Transverse colon (tissue), 4 donors: ENCODE results near the gene GPX2. TPM values are rescaled to one million over a fixed set of nuclear protein-coding genes. Genes with fewer than 3 reads are reported as not detected.

Experiments used
- DNase-seq: peaks from one replicate; pipeline ENCODE4 v3.0.0-alpha.2; 2019
- H3K27ac ChIP-seq, 4 donors: fragments of 200-600 bp; sonication (generic); 2 replicates each; pipeline ENCODE4 v1.5.1; 2016 to 2018; ENCODE audit warnings: inconsistent platforms in 4 of 4
- H3K27me3 ChIP-seq: fragments of 200-600 bp; sonication (generic); 2 replicates; pipeline ENCODE4 v1.5.1; 2017; ENCODE audit warnings: inconsistent platforms
- H3K36me3 ChIP-seq, 4 donors: fragments of 200-600 bp; sonication (generic); 2 replicates each; pipeline ENCODE4 v1.5.1; 2017 to 2019; ENCODE audit warnings: inconsistent platforms in 4 of 4
- H3K4me1 ChIP-seq, 4 donors: fragments of 200-600 bp; sonication (generic); 2 replicates each; pipeline ENCODE4 v1.5.1; 2017 to 2020; ENCODE audit warnings: inconsistent platforms in 4 of 4
- H3K4me3 ChIP-seq, 4 donors: fragments of 200-600 bp; sonication (generic); 1 replicate in 1 of 4; 2 replicates in 3 of 4; pipeline versions ENCODE4 v1.5.1 to v1.6.1; 2017 to 2019; ENCODE audit warnings: inconsistent platforms in 4 of 4
- H3K9me3 ChIP-seq, 2 donors: fragments of 200-600 bp; sonication (generic); 2 replicates each; pipeline ENCODE4 v1.5.1; 2017 to 2019; ENCODE audit warnings: inconsistent platforms in 2 of 2
- EP300 ChIP-seq: sonication (generic); formaldehyde crosslinking; IDR thresholded peaks from one replicate; pipeline ENCODE4 v1.6.1; 2017; ENCODE audit warnings: antibody characterized with exemption, low read depth
- POLR2A ChIP-seq: fragments of 450-650 bp; IDR thresholded peaks from one replicate; pipeline ENCODE4 v1.6.1; 2016; ENCODE audit warnings: antibody characterized with exemption, mild to moderate bottlenecking, moderate library complexity
- POLR2AphosphoS5 ChIP-seq, 3 donors: sonication (generic); formaldehyde crosslinking; IDR thresholded peaks; one replicate each; pipeline ENCODE4 v1.6.1; 2016; ENCODE audit warnings: antibody characterized with exemption in 3 of 3
- WGBS, 2 donors: methylation state at CpG; one replicate each; pipeline ENCODE4 v1.1.5; 2018; ENCODE audit warnings: low coverage in 1 of 2; 5-methylcytosine and 5-hydroxymethylcytosine counted together
- in situ Hi-C, 4 donors: fragments of 200-750 bp; cut with MboI; loops; one replicate each; pipeline versions ENCODE4 v1.15.0 to v1.15.1; 2017; ENCODE audit warnings: low sequenced_read_pairs in 3 of 4, low pct_ligation_motif_present in 1 of 4, low pct_unique_long_range_greater_than_20kb in 1 of 4
- intact Hi-C: fragments of 100-400 bp; cut with DNase I; formaldehyde crosslinking; loops from one replicate; pipeline ENCODE4 v1.15.1; 2023; ENCODE audit warnings: low total_unique reads
- total RNA-seq, 4 donors: library from RNA; depleted of rRNA; stranded (reverse); fragments of >200 nt; gene quantifications; one replicate each; pipeline ENCODE4 v1.1.0, GENCODE V29; 2016
- TF ChIP-seq, protein P1 (sequence below), 5 experiments: fragments of 200-600 bp in 3 of 5; fragments of 450-650 bp in 2 of 5; sonication (generic) in 3 of 5; IDR thresholded peaks; 1 replicate in 2 of 5; 2 replicates in 3 of 5; pipeline ENCODE4 v1.5.1; 2016 to 2017; ENCODE audit warnings: antibody characterized with exemption in 5 of 5, inconsistent platforms in 3 of 5, mild to moderate bottlenecking in 2 of 5, moderate library complexity in 1 of 5

GPX2 gene
- total RNA-seq, 4 donors from 2014 or later: 7.9 to 292 (median 204) TPM

- Histone ChIP-seq H3K9me3 (no peaks in the 10 kb centered on the region), H3K27ac (peak overlapping the region; percentile 52 to 83 (median 68)), H3K36me3 (no peaks in the 10 kb centered on the region), H3K4me1 (peaks cover 0 to 31% (median 21%) of the 10 kb centered on the region in 4 donors), H3K4me3 (peak overlapping the region; percentile 79 to 95 (median 82)), H3K27me3 (no peaks in the 10 kb centered on the region)
- WGBS, 2 donors: 0 to 5% methylated on average over 1 to 17 of the region's 31 CpGs
- DNase-seq: no peak
- in situ Hi-C loops: no loop called here
- TF ChIP-seq EP300 (no peak), POLR2A (no peak), POLR2AphosphoS5 (IDR thresholded peaks at IDR 0.05) (no peak)
- TF ChIP-seq, protein P1, sequence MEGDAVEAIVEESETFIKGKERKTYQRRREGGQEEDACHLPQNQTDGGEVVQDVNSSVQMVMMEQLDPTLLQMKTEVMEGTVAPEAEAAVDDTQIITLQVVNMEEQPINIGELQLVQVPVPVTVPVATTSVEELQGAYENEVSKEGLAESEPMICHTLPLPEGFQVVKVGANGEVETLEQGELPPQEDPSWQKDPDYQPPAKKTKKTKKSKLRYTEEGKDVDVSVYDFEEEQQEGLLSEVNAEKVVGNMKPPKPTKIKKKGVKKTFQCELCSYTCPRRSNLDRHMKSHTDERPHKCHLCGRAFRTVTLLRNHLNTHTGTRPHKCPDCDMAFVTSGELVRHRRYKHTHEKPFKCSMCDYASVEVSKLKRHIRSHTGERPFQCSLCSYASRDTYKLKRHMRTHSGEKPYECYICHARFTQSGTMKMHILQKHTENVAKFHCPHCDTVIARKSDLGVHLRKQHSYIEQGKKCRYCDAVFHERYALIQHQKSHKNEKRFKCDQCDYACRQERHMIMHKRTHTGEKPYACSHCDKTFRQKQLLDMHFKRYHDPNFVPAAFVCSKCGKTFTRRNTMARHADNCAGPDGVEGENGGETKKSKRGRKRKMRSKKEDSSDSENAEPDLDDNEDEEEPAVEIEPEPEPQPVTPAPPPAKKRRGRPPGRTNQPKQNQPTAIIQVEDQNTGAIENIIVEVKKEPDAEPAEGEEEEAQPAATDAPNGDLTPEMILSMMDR (IDR thresholded peaks at IDR 0.05): no peak
- intact Hi-C loops: no loop called here
Observed at GRCh38 chr14:64971491-64971942, 29.0 kb upstream of the GPX2 start.

DNA sequence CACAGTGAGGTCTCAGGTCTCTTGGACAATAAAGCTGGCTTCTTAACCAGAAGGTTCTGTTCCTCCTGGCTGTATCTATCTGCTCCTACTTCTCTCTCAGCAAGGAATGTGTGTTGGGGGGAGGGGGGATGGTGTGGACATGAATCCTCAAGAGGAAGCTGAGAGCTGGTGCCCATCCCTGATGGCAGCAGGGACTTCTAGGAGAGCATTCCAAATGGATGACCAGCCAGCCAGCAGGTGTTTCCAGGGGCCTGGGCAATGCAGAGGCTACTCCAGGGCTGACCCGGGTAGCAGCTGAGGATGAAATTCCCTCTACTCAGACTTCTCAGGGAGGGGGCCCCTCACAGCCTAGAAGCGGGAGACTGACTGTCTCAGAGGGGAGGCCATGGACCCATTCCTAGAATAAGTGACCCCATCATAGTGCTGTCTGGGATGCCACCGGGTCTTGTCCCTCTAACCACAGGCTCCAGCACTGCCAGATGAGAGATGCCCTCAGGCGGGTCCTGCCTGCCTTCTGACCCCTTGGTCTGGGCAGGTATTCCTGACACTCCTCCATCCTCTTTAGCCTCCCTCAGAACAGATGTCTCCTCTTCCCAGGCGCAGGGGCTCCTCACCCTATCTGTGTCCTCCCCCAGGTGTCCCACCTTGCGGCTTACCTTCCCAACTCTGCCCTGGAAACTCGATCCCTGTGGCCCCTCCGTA lies 28.4 kb upstream of the GPX2 start:
- intact Hi-C loops (no loop called here), in situ Hi-C loops (no loop called here)
- Histone ChIP-seq H3K27ac (peak overlapping the region; percentile 51 to 83 (median 68)), H3K4me3 (peak overlapping the region in 3 of 4 donors; percentile 79 to 84 (median 79)), H3K9me3 (no peaks in the 10 kb centered on the region), H3K36me3 (no peaks in the 10 kb centered on the region), H3K4me1 (peaks cover 0 to 31% (median 21%) of the 10 kb centered on the region in 4 donors), H3K27me3 (no peaks in the 10 kb centered on the region)
- peak; percentile 24 for DNase-seq
- 43 to 44% methylated on average over 5 to 8 of the region's 8 CpGs for WGBS, 2 donors
- TF ChIP-seq POLR2AphosphoS5 (IDR thresholded peaks at IDR 0.05) (no peak), POLR2A (no peak), EP300 (no peak)
- TF ChIP-seq, protein P1 (IDR thresholded peaks at IDR 0.05): no peak

DNA sequence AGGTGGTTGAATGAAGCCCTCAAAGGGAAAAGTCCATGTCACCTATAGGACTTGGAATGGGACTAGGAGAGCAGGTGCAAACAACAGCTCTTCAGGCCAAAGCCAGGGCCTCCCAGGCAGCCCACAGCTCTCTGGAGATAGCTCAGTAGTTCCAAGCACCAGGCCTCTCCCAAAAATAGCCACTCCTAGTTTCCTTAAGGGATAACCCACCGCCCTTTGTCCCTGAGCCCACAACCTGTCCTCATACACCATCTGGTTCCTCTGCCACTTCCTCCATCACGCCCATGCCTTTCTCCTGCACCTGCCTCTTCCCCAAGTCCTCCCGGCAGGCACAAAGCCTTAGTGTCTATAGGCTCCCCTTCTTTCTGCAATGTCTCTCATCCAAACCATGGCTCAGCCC lies 27.5 kb upstream of the GPX2 start:
- in situ Hi-C loops (no loop called here), intact Hi-C loops (no loop called here)
- H3K27ac ChIP-seq: peak overlapping the region; percentile 51 to 83 (median 68)

GRCh38 chr14:64968651-64969050 lies 26.1 kb upstream of the GPX2 start:
- WGBS, 2 donors: 60 to 78% methylated on average over 1 to 6 of the region's 6 CpGs
- intact Hi-C loops: no loop called here
- in situ Hi-C loops: no loop called here

More for the DNA sequence above, 27.5 kb upstream of the GPX2 start:
- no peaks in the 10 kb centered on the region for H3K9me3 ChIP-seq
- H3K36me3 ChIP-seq: no peaks in the 10 kb centered on the region
- H3K4me1 ChIP-seq: peaks cover 0 to 31% (median 21%) of the 10 kb centered on the region in 4 donors
- TF ChIP-seq POLR2AphosphoS5 (IDR thresholded peaks at IDR 0.05) (peak; percentile 25 to 57 (median 28)), POLR2A (peak; percentile 44), EP300 (no peak)
- TF ChIP-seq, protein P1 (IDR thresholded peaks at IDR 0.05): no peak
- H3K27me3 ChIP-seq: no peaks in the 10 kb centered on the region
- no peak overlapping the region for H3K4me3 ChIP-seq
- WGBS, 2 donors: 31 to 54% methylated on average over 3 of the region's 3 CpGs
- DNase-seq: peak; percentile 29

More at GRCh38 chr14:64968651-64969050, 26.1 kb upstream of the GPX2 start:
- Histone ChIP-seq H3K4me1 (peaks cover 0 to 31% (median 21%) of the 10 kb centered on the region in 4 donors), H3K9me3 (no peaks in the 10 kb centered on the region), H3K27ac (no peak overlapping the region), H3K27me3 (no peaks in the 10 kb centered on the region), H3K36me3 (no peaks in the 10 kb centered on the region), H3K4me3 (no peak overlapping the region)
- no peak for DNase-seq
- TF ChIP-seq POLR2AphosphoS5 (IDR thresholded peaks at IDR 0.05): no peak
- TF ChIP-seq, protein P1 (IDR thresholded peaks at IDR 0.05): no peak
- no peak for TF ChIP-seq POLR2A
- no peak for TF ChIP-seq EP300
